K562 (cell line): Measurements from ENCODE around the gene UBXN10. TPM values are rescaled to one million over a fixed set of nuclear protein-coding genes. Genes with fewer than 3 reads are reported as not detected.

Experiments used
- CHD7 ChIP-seq: fragments of 200-600 bp; sonication (generic); IDR thresholded peaks from one replicate; pipeline ENCODE4 v1.6.1; 2012; ENCODE audit warnings: mild to moderate bottlenecking, low read depth, low read length, inconsistent platforms
- DLX4 ChIP-seq: fragments of 250-450 bp; sonication (Bioruptor Pico); IDR thresholded peaks from 2 replicates; pipeline ENCODE4 v1.6.1; 2021; ENCODE audit warnings: mild to moderate bottlenecking
- EP400 ChIP-seq: fragments of 450-650 bp; IDR thresholded peaks from 2 replicates; pipeline ENCODE4 v1.6.1; 2017; ENCODE audit warnings: antibody characterized with exemption, mild to moderate bottlenecking, moderate library complexity
- ESRRB ChIP-seq: fragments of 250-450 bp; sonication (Bioruptor Pico); IDR thresholded peaks from 2 replicates; pipeline ENCODE4 v1.5.0; 2020; ENCODE audit warnings: mild to moderate bottlenecking, moderate library complexity, borderline replicate concordance
- FOXM1 ChIP-seq, 2 experiments: fragments of 450-650 bp in 1 of 2; sonication (generic) in 1 of 2; formaldehyde crosslinking in 1 of 2; IDR thresholded peaks; 2 replicates each; pipeline versions ENCODE4 v1.6.1 to v1.9.0; 2017 to 2022; ENCODE audit warnings: low read depth in 2 of 2, mild to moderate bottlenecking in 2 of 2, missing genetic modification reagents in 1 of 2, moderate library complexity in 1 of 2
- HDAC2 ChIP-seq: fragments of 450-650 bp; IDR thresholded peaks from 2 replicates; pipeline ENCODE4 v1.6.1; 2016; ENCODE audit warnings: mild to moderate bottlenecking
- ILK ChIP-seq: fragments of 450-650 bp; IDR thresholded peaks from 2 replicates; pipeline ENCODE4 v1.6.1; 2016; ENCODE audit warnings: missing genetic modification characterization, low read depth, mild to moderate bottlenecking, missing compliant biosample characterization, moderate library complexity, borderline replicate concordance
- MAZ ChIP-seq, 2 experiments: fragments of 450-650 bp in 1 of 2; sonication (generic) in 1 of 2; formaldehyde crosslinking; IDR thresholded peaks in 1 of 2; conservative IDR thresholded peaks in 1 of 2; 2 replicates each; pipeline versions ENCODE4 v1.4.0 to v1.5.0; 2020; ENCODE audit warnings: mild to moderate bottlenecking in 1 of 2, missing genetic modification reagents in 1 of 2
- MYNN ChIP-seq, 2 experiments: sonication (generic); formaldehyde crosslinking in 1 of 2; IDR thresholded peaks; 2 replicates each; pipeline versions ENCODE4 v1.5.0 to v1.6.1; 2016 to 2020; ENCODE audit warnings: antibody characterized with exemption in 1 of 2, missing genetic modification reagents in 1 of 2
- NCOA4 ChIP-seq: fragments of 450-650 bp; IDR thresholded peaks from 2 replicates; pipeline ENCODE4 v1.6.1; 2018; ENCODE audit warnings: mild to moderate bottlenecking; ENCODE audit not compliant: partially characterized antibody
- PTRF ChIP-seq: fragments of 450-650 bp; IDR thresholded peaks from 2 replicates; pipeline ENCODE4 v1.6.1; 2016; ENCODE audit warnings: mild to moderate bottlenecking, missing genetic modification characterization, missing compliant biosample characterization
- RFX5 ChIP-seq: IDR thresholded peaks from 2 replicates; pipeline ENCODE4 v1.6.1; 2011; ENCODE audit warnings: low read depth, mild to moderate bottlenecking, improper control_type of control experiment, low read length
- SAFB ChIP-seq: fragments of 200-400 bp; formaldehyde crosslinking; IDR thresholded peaks from 2 replicates; pipeline ENCODE4 v1.6.1; 2017; ENCODE audit warnings: low read depth, low read length, borderline replicate concordance
- SP1 ChIP-seq: sonication (generic); formaldehyde crosslinking; IDR thresholded peaks from 2 replicates; pipeline ENCODE4 v1.8.1; 2022; ENCODE audit warnings: mild to moderate bottlenecking, missing genetic modification reagents
- ZFP36 ChIP-seq: fragments of 150-350 bp; IDR thresholded peaks from 2 replicates; pipeline ENCODE4 v1.6.1; 2018; ENCODE audit warnings: low read length, low read depth; ENCODE audit not compliant: partially characterized antibody
- ZNF212 ChIP-seq: fragments of 450-650 bp; formaldehyde crosslinking; IDR thresholded peaks from 2 replicates; pipeline ENCODE4 v1.4.0; 2020; ENCODE audit warnings: mild to moderate bottlenecking
- polyA plus RNA-seq, 8 experiments: library from polyadenylated mRNA; depleted of rRNA in 4 of 8; stranded (reverse) in 5 of 8; unstranded in 3 of 8; fragments of >200 nt; fragmentation: Nextera tagmentation in 2 of 8; fragmentation: Illumina TruSeq in 1 of 8; extraction: Ambion mirVana in 2 of 8; extraction: Trizol in 1 of 8; gene quantifications; 2 replicates each; pipeline versions ENCODE4 v1.2.1 to v1.2.3, GENCODE V29; 2011 to 2014; ENCODE audit warnings: inconsistent platforms in 1 of 8, missing spikeins in 1 of 8
- total RNA-seq, 7 experiments: library from RNA; depleted of rRNA in 6 of 7; stranded (reverse); fragments of >200 nt in 6 of 7; fragmentation: Illumina TruSeq in 2 of 7; extraction: Trizol in 2 of 7; gene quantifications; 2 replicates each; pipeline versions ENCODE4 v1.2.1 to v1.2.3, GENCODE V29; 2011 to 2021; ENCODE audit warnings: low replicate concordance in 1 of 7

Gene UBXN10
- total and polyA plus RNA-seq, 9 of the 15 experiments (the other 6 are each of a cell fraction or from before 2014, with no cell fraction given), result 10.7 to 17.7 (median 13.6) TPM

- TF ChIP-seq FOXM1 (IDR thresholded peaks at IDR 0.05; ENCODE audit: low read depth), result no peak
- TF ChIP-seq FOXM1 (CRISPR knock-in tag; IDR thresholded peaks at IDR 0.05; ENCODE audit: low read depth), result no peak
- TF ChIP-seq PTRF (tag), result no peak
- no peak for TF ChIP-seq CHD7
- TF ChIP-seq MYNN (IDR thresholded peaks at IDR 0.05), result no peak
- TF ChIP-seq MYNN (CRISPR knock-in tag; IDR thresholded peaks at IDR 0.05), result no peak
- TF ChIP-seq SP1 (CRISPR knock-in tag), result no peak
- TF ChIP-seq MAZ (CRISPR knock-in tag; conservative IDR thresholded peaks at IDR 0.05 in 1 of 2, IDR thresholded peaks at IDR 0.05 in 1 of 2), result no peak
- TF ChIP-seq NCOA4, result no peak
- TF ChIP-seq EP400, result peak; percentile 61
- 0 out of 2 replicates have a peak, but pooled peaks have one; percentile 77 for TF ChIP-seq ESRRB (CRISPR knock-in tag)
- peak; percentile 18 for TF ChIP-seq ZFP36
- TF ChIP-seq HDAC2, result peak; percentile 93
- no peak for TF ChIP-seq RFX5
- TF ChIP-seq ILK (tag), result no peak
- TF ChIP-seq SAFB, result no peak
- no peak for TF ChIP-seq DLX4
- TF ChIP-seq ZNF212, result no peak
These were observed 681 bp upstream of the UBXN10 start (continued) for GRCh38 chr1:20184997-20185833.
